ENCODE measurements around the gene NF1.
"Not testable (repeated sequence)": the region's sequence is repeated elsewhere in the genome, so short reads cannot be mapped to it uniquely, and the experiment has no call there.

Gene NF1

GRCh38 chr17:31256936-31257335 is 162.2 kb downstream of the NF1 start:
- no peak for DNase-seq

GRCh38 chr17:31260151-31260550 is 165.4 kb downstream of the NF1 start:
- no peak for DNase-seq

- no peak for DNase-seq
Observed at GRCh38 chr17:31261601-31262000, 166.8 kb downstream of the NF1 start.

- not testable (repeated sequence) for DNase-seq
Observed at GRCh38 chr17:31262923-31263322, 168.1 kb downstream of the NF1 start.

GRCh38 chr17:31266042-31266441 is 171.3 kb downstream of the NF1 start:
- DNase-seq = no peak

GRCh38 chr17:31269036-31269577 is 174.3 kb downstream of the NF1 start:
- DNase-seq = no peak

- DNase-seq = peak; percentile 12
Observed at GRCh38 chr17:31269578-31269983, 174.8 kb downstream of the NF1 start.

- DNase-seq = no peak
Observed at GRCh38 chr17:31272236-31272635, 177.5 kb downstream of the NF1 start.

GRCh38 chr17:31272803-31273202 is 178.0 kb downstream of the NF1 start:
- no peak for DNase-seq

- no peak for DNase-seq
Observed at GRCh38 chr17:31273516-31273915, 178.7 kb downstream of the NF1 start.

GRCh38 chr17:31274252-31274651 is 179.5 kb downstream of the NF1 start:
- DNase-seq = no peak

GRCh38 chr17:31275116-31275515 is 180.3 kb downstream of the NF1 start:
- DNase-seq = no peak

- no peak for DNase-seq
Observed at GRCh38 chr17:31279401-31279800, 184.6 kb downstream of the NF1 start.

- no peak for DNase-seq
Observed at GRCh38 chr17:31281061-31281460, 186.3 kb downstream of the NF1 start.

- DNase-seq = no peak
Observed at GRCh38 chr17:31283841-31284240, 189.1 kb downstream of the NF1 start.

- DNase-seq = no peak
Observed at GRCh38 chr17:31286587-31286986, 191.8 kb downstream of the NF1 start.

- DNase-seq = not testable (repeated sequence)
Observed at GRCh38 chr17:31287932-31288331, 193.2 kb downstream of the NF1 start.

- no peak for DNase-seq
Observed at GRCh38 chr17:31289790-31290189, 195.0 kb downstream of the NF1 start.

- no peak for DNase-seq
Observed at GRCh38 chr17:31291820-31292219, 197.0 kb downstream of the NF1 start.

GRCh38 chr17:31293581-31293980 is 198.8 kb downstream of the NF1 start:
- no peak for DNase-seq

GRCh38 chr17:31294231-31294630 is 199.5 kb downstream of the NF1 start:
- no peak for DNase-seq

- DNase-seq = no peak
Observed at GRCh38 chr17:31294820-31295488, 200.2 kb downstream of the NF1 start.

GRCh38 chr17:31295489-31295871 is 200.7 kb downstream of the NF1 start:
- no peak for DNase-seq

- no peak for DNase-seq
Observed at GRCh38 chr17:31296142-31296541, 201.4 kb downstream of the NF1 start.

GRCh38 chr17:31297090-31297489 is 202.3 kb downstream of the NF1 start, which contains the start of gene OMG:
Gene OMG (minus strand): TSS chr17:31297239. CDS start chr17:31296331, 908 bp downstream.
- DNase-seq = no peak

Data from retina (tissue), 1 donor.